Nephron (organoid): ENCODE data around the gene PITPNC1.
"Not testable (repeated sequence)": the region's sequence is repeated elsewhere in the genome, so short reads cannot be mapped to it uniquely, and the experiment has no call there.

Source experiments
- H3K27ac Mint-ChIP-seq, 3 experiments: 2 replicates each; pipeline ENCODE4 v1.8.0; 2020; ENCODE audit warnings: mixed read lengths in 3 of 3, mild to moderate bottlenecking in 2 of 3, moderate library complexity in 1 of 3
- H3K27me3 Mint-ChIP-seq: 2 replicates; pipeline ENCODE4 v1.8.0; 2021; ENCODE audit warnings: low read depth, mild to moderate bottlenecking, moderate library complexity, mixed read lengths
- H3K36me3 Mint-ChIP-seq: 2 replicates; pipeline ENCODE4 v1.8.0; 2020; ENCODE audit warnings: low read depth, mixed read lengths
- H3K4me1 Mint-ChIP-seq: 2 replicates; pipeline ENCODE4 v1.8.0; 2020; ENCODE audit warnings: mixed read lengths
- H3K4me3 Mint-ChIP-seq, 3 experiments: 2 replicates each; pipeline ENCODE4 v1.8.0; 2020; ENCODE audit warnings: mild to moderate bottlenecking in 3 of 3, mixed read lengths in 3 of 3, moderate library complexity in 2 of 3
- H3K9me3 Mint-ChIP-seq: 2 replicates; pipeline ENCODE4 v1.8.0; 2020; ENCODE audit warnings: mixed read lengths
- TF ChIP-seq, protein P1 (sequence below), 3 experiments: fragments of 200-600 bp; sonication (generic); IDR thresholded peaks; one replicate each; pipeline ENCODE4 v1.5.0; 2021; ENCODE audit warnings: antibody characterized with exemption in 3 of 3; ENCODE audit not compliant: unreplicated experiment in 3 of 3

The PITPNC1 gene

DNA sequence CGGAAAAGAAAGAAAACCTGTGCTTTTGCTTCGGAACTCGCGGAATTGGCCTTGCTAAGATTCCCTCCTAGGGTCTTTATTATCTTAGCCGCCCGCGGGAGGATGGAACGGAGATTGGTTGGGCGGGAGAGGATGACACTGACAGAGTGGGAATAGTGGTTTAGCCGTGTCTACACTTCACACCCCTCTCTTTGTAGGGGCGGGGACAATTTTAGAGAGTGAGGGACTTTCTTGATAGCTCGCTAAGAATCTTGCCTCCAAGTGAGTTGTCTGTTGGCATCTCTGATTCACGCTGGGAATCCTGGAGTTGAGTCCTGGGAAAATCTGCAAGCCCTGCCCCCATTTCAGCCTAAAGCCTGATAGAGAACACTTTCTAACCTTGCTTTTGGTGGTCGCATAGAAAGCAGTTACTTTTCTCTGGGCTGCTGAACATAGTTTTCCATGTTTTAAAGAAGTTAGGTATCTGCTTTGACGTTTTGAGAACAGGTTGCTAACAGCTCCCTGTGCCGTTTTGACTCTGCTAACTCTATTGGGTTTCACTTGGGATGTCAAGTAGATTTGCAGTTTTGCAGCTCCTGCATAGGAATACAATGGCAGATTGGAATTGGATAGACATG lies 341.4 kb downstream of the PITPNC1 start:
- TF ChIP-seq, protein P1, sequence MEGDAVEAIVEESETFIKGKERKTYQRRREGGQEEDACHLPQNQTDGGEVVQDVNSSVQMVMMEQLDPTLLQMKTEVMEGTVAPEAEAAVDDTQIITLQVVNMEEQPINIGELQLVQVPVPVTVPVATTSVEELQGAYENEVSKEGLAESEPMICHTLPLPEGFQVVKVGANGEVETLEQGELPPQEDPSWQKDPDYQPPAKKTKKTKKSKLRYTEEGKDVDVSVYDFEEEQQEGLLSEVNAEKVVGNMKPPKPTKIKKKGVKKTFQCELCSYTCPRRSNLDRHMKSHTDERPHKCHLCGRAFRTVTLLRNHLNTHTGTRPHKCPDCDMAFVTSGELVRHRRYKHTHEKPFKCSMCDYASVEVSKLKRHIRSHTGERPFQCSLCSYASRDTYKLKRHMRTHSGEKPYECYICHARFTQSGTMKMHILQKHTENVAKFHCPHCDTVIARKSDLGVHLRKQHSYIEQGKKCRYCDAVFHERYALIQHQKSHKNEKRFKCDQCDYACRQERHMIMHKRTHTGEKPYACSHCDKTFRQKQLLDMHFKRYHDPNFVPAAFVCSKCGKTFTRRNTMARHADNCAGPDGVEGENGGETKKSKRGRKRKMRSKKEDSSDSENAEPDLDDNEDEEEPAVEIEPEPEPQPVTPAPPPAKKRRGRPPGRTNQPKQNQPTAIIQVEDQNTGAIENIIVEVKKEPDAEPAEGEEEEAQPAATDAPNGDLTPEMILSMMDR (IDR thresholded peaks at IDR 0.05; ENCODE audit: unreplicated experiment in 3 of 3): no peak
- no peaks in the 10 kb centered on the region for H3K27me3 Mint-ChIP-seq
- H3K4me1 Mint-ChIP-seq: peaks cover 19% of the 10 kb centered on the region

DNA sequence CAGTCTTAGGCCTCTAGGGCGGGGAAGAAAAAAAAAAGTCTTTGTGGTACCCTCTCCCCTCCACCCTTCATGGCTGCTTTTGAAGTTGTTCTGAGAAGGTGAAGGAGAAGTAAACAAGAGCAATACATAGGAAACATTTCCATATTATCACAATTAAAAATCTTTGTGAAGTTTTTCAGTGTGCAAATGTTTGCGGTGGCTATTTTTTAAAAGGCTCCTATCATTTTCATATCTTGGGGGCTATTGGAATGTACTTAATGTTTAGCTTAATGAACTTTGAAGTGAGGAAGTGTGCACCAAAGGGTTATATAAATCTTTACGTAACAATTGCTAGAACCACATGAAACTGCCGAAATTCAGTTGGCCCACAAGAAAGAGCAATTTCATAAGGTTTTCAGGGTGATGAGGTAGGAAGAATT lies 348.3 kb downstream of the PITPNC1 start:
- Mint-ChIP-seq H3K27me3 (no peaks in the 10 kb centered on the region), H3K4me3 (no peak overlapping the region), H3K27ac (no peak overlapping the region), H3K4me1 (no peaks in the 10 kb centered on the region), H3K9me3 (peaks cover 3% of the 10 kb centered on the region), H3K36me3 (peaks cover 86% of the 10 kb centered on the region)
- TF ChIP-seq, protein P1 (IDR thresholded peaks at IDR 0.05; ENCODE audit: unreplicated experiment in 3 of 3): no peak

More for the DNA sequence above, 341.4 kb downstream of the PITPNC1 start:
- Mint-ChIP-seq H3K4me3 (peak overlapping the region; percentile 98 to 99 (median 98)), H3K9me3 (no peaks in the 10 kb centered on the region), H3K36me3 (peaks cover 19% of the 10 kb centered on the region), H3K27ac (peak overlapping the region; percentile 97 to 100 (median 99))

DNA sequence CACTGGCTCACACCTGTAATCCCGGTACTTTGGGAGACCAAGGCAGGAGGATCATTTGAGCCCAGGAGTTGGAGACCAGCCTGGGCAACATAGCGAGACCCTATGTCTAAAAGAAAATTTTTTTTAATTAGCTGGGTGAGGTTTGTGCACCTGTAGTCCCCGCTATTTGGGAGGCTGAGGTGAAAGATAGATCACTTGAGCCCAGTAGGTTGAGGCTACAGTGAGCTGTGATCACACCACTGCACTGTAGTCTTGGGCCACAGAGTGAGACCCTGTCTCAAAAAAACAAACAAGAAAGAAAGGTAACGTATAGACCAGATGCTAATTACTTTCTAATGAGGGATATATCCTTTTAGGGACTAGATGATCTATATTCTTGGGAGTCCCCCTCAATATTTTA lies 348.7 kb downstream of the PITPNC1 start:
- Mint-ChIP-seq H3K27ac (no peak overlapping the region), H3K27me3 (no peaks in the 10 kb centered on the region), H3K4me3 (no peak overlapping the region), H3K4me1 (no peaks in the 10 kb centered on the region), H3K9me3 (peaks cover 3% of the 10 kb centered on the region), H3K36me3 (peaks cover 87% of the 10 kb centered on the region)
- TF ChIP-seq, protein P1 (IDR thresholded peaks at IDR 0.05; ENCODE audit: unreplicated experiment in 3 of 3): no peak

DNA sequence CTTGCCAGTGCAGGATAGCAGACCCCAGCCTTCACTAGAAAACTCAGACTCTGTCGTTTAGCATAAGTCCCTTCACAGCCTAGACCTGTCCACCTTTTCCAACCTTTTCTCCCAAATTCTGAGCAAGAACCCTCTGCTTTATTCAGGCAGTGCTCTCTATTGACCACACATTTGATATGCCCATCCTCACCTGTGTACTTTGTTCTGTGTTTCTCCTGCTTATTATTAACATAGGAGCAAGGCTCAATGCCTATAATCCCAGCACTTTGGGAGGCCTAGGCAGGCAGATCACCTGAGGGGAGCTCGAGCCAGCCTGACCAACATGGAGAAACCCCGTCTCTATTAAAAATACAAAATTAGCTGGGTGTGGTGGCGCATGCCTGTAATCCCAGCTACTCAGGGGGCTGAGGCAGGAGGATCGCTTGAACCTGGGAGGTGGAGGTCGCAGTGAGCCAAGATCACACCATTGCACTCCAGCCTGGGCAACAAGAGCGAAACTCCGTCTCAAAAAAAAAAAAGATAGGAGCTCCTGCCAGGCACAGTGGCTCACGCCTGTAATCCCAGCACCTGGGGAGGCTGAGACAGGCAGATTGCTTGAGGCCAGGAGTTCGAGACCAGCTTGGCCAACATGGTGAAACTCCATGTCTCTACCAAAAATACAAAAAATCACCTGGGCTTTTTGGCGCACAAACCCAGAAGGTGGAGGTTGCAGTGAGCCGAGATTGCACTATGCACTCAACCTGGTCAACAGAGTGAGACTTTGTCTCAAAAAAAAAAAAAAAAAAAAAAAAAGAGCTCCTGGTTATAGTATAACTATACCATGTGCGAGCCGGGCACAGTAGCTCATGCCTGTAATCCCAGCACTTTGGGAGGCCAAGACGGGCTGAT lies 350.3 kb downstream of the PITPNC1 start:
- H3K4me1 Mint-ChIP-seq, H3K27me3 Mint-ChIP-seq, H3K9me3 Mint-ChIP-seq, H3K4me3 Mint-ChIP-seq: not testable (repeated sequence)
- peaks cover 85% of the 10 kb centered on the region for H3K36me3 Mint-ChIP-seq
- peak overlapping the region in 1 of 3 experiments; percentile 68 for H3K27ac Mint-ChIP-seq

DNA sequence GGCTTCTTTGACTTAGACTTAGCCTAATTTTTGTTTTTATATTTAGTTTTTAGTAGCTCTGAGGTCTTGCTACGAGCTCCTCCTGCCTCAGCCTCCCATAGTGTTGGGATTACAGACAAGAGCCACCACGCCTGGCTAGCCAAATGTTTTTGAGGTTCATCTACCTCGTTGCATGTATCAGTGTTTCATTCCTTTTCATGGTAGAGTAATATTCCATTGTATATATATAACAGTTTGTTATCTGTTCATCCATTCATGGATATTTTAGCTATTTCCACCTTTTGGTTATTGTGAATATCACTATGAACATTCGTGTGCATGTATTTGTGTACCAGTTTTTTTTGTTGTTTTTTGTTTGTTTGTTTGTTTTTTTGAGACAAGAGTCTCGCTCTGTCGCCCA lies 352.8 kb downstream of the PITPNC1 start:
- Mint-ChIP-seq H3K4me1 (no peaks in the 10 kb centered on the region), H3K9me3 (peaks cover 8% of the 10 kb centered on the region), H3K36me3 (peaks cover 91% of the 10 kb centered on the region), H3K4me3 (no peak overlapping the region), H3K27ac (no peak overlapping the region), H3K27me3 (no peaks in the 10 kb centered on the region)
- TF ChIP-seq, protein P1 (IDR thresholded peaks at IDR 0.05; ENCODE audit: unreplicated experiment in 3 of 3): no peak

DNA sequence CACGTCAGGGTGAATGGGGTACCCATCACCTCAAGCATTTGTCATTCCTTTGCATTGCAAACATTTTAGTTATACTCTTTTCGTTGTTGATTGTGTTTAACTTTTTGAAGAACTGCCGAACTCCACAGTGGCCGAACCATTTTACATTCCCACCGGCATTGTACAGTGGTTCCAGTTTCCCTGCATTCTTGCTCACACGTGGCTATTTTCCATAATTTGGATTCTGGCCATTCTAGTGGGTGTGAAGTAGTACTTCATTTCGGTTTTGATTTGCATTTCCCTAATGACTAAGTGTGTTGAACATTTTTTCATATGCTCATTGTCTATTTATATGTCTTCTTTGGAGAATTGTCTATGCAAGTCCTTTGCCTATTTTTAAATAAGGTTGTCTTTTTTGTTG lies 353.6 kb downstream of the PITPNC1 start:
- no peaks in the 10 kb centered on the region for H3K27me3 Mint-ChIP-seq
- peaks cover 8% of the 10 kb centered on the region for H3K9me3 Mint-ChIP-seq
- TF ChIP-seq, protein P1 (IDR thresholded peaks at IDR 0.05; ENCODE audit: unreplicated experiment in 3 of 3): no peak
- peaks cover 85% of the 10 kb centered on the region for H3K36me3 Mint-ChIP-seq
- H3K27ac Mint-ChIP-seq: no peak overlapping the region
- H3K4me3 Mint-ChIP-seq: no peak overlapping the region
- no peaks in the 10 kb centered on the region for H3K4me1 Mint-ChIP-seq
